OCI-LY1 (cell line): ENCODE data around the gene ZNF630.
"Not testable (repeated sequence)": the region's sequence is repeated elsewhere in the genome, so short reads cannot be mapped to it uniquely, and the experiment has no call there.

Experiments
- H2AFZ ChIP-seq: fragments of 200-600 bp; sonication (generic), shearing (Covaris generic); 2 replicates; pipeline ENCODE4 v1.6.0; 2014; ENCODE audit warnings: antibody characterized with exemption, mild to moderate bottlenecking, low read length
- H3F3A ChIP-seq: fragments of 200-600 bp; sonication (generic), shearing (Covaris generic); 2 replicates; pipeline ENCODE4 v1.6.0; 2014; ENCODE audit warnings: mild to moderate bottlenecking, antibody characterized with exemption, low read length, moderate library complexity; ENCODE audit not compliant: insufficient read depth
- H3K27ac ChIP-seq: fragments of 200-600 bp; sonication (generic); 2 replicates; pipeline ENCODE4 v1.5.1; 2014; ENCODE audit warnings: low read length, mixed run types, mild to moderate bottlenecking, low read depth; ENCODE audit not compliant: poor library complexity, severe bottlenecking
- H3K27me3 ChIP-seq: fragments of 200-600 bp; sonication (generic); 2 replicates; pipeline ENCODE4 v1.6.0; 2014; ENCODE audit warnings: antibody characterized with exemption, mild to moderate bottlenecking, low read length, moderate library complexity; ENCODE audit not compliant: insufficient read depth
- H3K36me3 ChIP-seq: fragments of 200-600 bp; sonication (generic); 2 replicates; pipeline ENCODE4 v1.6.1; 2014; ENCODE audit warnings: mild to moderate bottlenecking, antibody characterized with exemption, low read length, moderate library complexity, mixed read lengths; ENCODE audit not compliant: insufficient read depth
- H3K4me1 ChIP-seq: fragments of 200-600 bp; sonication (generic); 2 replicates; pipeline ENCODE4 v1.5.1; 2014; ENCODE audit warnings: mild to moderate bottlenecking, low read length, moderate library complexity; ENCODE audit not compliant: insufficient read depth, severe bottlenecking
- H3K4me2 ChIP-seq: fragments of 200-600 bp; sonication (generic), shearing (Covaris generic); 2 replicates; pipeline ENCODE4 v1.6.1; 2014; ENCODE audit warnings: low read length
- H3K4me3 ChIP-seq: fragments of 200-600 bp; sonication (generic); 2 replicates; pipeline ENCODE4 v1.5.1; 2014; ENCODE audit warnings: low read length, low read depth, mild to moderate bottlenecking, mixed read lengths; ENCODE audit not compliant: poor library complexity, severe bottlenecking
- H3K79me2 ChIP-seq: fragments of 200-600 bp; shearing (Covaris generic); 2 replicates; pipeline ENCODE4 v1.6.1; 2016; ENCODE audit warnings: mixed run types, low read length, mixed read lengths; ENCODE audit not compliant: insufficient read depth
- H3K9ac ChIP-seq: fragments of 200-600 bp; sonication (generic), shearing (Covaris generic); 2 replicates; pipeline ENCODE4 v1.6.1; 2014; ENCODE audit warnings: mild to moderate bottlenecking, low read length, mixed read lengths
- H3K9me2 ChIP-seq: fragments of 200-600 bp; sonication (generic), shearing (Covaris generic); 2 replicates; pipeline ENCODE4 v1.6.1; 2014; ENCODE audit warnings: low read depth, mild to moderate bottlenecking, low read length, mixed read lengths
- H3K9me3 ChIP-seq: fragments of 200-600 bp; shearing (Covaris generic); 2 replicates; pipeline ENCODE4 v1.6.1; 2014; ENCODE audit warnings: low read length, mixed read lengths
- H4K20me1 ChIP-seq: fragments of 200-600 bp; sonication (generic), shearing (Covaris generic); 2 replicates; pipeline ENCODE4 v1.6.0; 2016; ENCODE audit warnings: mild to moderate bottlenecking, low read length; ENCODE audit not compliant: insufficient read depth
- CTCF ChIP-seq: fragments of 200-600 bp; sonication (generic), shearing (Covaris generic); IDR thresholded peaks from 2 replicates; pipeline ENCODE4 v1.5.1; 2017; ENCODE audit warnings: mild to moderate bottlenecking, antibody characterized with exemption, low read length, moderate library complexity, mixed read lengths
- EZH2 ChIP-seq: fragments of 200-600 bp; sonication (generic), shearing (Covaris generic); IDR thresholded peaks from 2 replicates; pipeline ENCODE4 v1.8.0; 2017; ENCODE audit warnings: borderline replicate concordance, mixed run types, mild to moderate bottlenecking, antibody characterized with exemption, low read length, moderate library complexity, mixed read lengths

The ZNF630 gene

GRCh38 chrX:48030237-48030636 is 41.2 kb downstream of the ZNF630 start:
- H4K20me1 ChIP-seq = no peaks in the 10 kb centered on the region
- TF ChIP-seq CTCF (no peak), EZH2 (no peak)
- H3K4me3 ChIP-seq = no peak overlapping the region
- H3K9me2 ChIP-seq = no peaks in the 10 kb centered on the region
- no peak overlapping the region for H3K4me2 ChIP-seq
- no peaks in the 10 kb centered on the region for H3K9me3 ChIP-seq
- H3K4me1 ChIP-seq = peaks cover 6% of the 10 kb centered on the region
- H3K79me2 ChIP-seq = no peaks in the 10 kb centered on the region
- no peak overlapping the region for H3K27ac ChIP-seq
- no peaks in the 10 kb centered on the region for H3K27me3 ChIP-seq
- H3K36me3 ChIP-seq = no peaks in the 10 kb centered on the region
- no peak overlapping the region for H2AFZ ChIP-seq
- H3K9ac ChIP-seq = no peak overlapping the region
- no peaks in the 10 kb centered on the region for H3F3A ChIP-seq

GRCh38 chrX:48028091-48028490 is 43.3 kb downstream of the ZNF630 start:
- Histone ChIP-seq H3K4me3 (no peak overlapping the region), H3K36me3 (no peaks in the 10 kb centered on the region), H2AFZ (no peak overlapping the region), H3K9me3 (no peaks in the 10 kb centered on the region), H3K27me3 (no peaks in the 10 kb centered on the region), H3K9ac (no peak overlapping the region), H3F3A (no peaks in the 10 kb centered on the region), H3K4me1 (peaks cover 6% of the 10 kb centered on the region), H3K79me2 (no peaks in the 10 kb centered on the region), H3K9me2 (no peaks in the 10 kb centered on the region), H3K27ac (no peak overlapping the region), H4K20me1 (no peaks in the 10 kb centered on the region), H3K4me2 (no peak overlapping the region)
- TF ChIP-seq CTCF (no peak), EZH2 (no peak)

- not testable (repeated sequence) for H3K9ac ChIP-seq, H3K79me2 ChIP-seq, H3K4me3 ChIP-seq, H3K9me3 ChIP-seq, H3K4me1 ChIP-seq, H3K4me2 ChIP-seq, H3K27ac ChIP-seq, H3F3A ChIP-seq, H3K27me3 ChIP-seq, H2AFZ ChIP-seq, H3K9me2 ChIP-seq, H4K20me1 ChIP-seq, H3K36me3 ChIP-seq
Observed at GRCh38 chrX:48027545-48027944, 43.9 kb downstream of the ZNF630 start.

- Histone ChIP-seq H3K9ac (no peak overlapping the region), H3F3A (no peaks in the 10 kb centered on the region), H3K4me1 (peaks cover 9% of the 10 kb centered on the region), H3K79me2 (no peaks in the 10 kb centered on the region), H2AFZ (no peak overlapping the region), H3K4me3 (no peak overlapping the region), H3K27ac (no peak overlapping the region), H3K4me2 (no peak overlapping the region), H3K27me3 (no peaks in the 10 kb centered on the region), H3K9me3 (no peaks in the 10 kb centered on the region), H4K20me1 (no peaks in the 10 kb centered on the region), H3K36me3 (no peaks in the 10 kb centered on the region), H3K9me2 (no peaks in the 10 kb centered on the region)
- TF ChIP-seq EZH2 (no peak), CTCF (peak; percentile 58; the same call in 1 of the 2 replicates)
Observed at GRCh38 chrX:48025561-48025960, 45.9 kb downstream of the ZNF630 start.
